ENCODE results near the gene CDC42BPA. TPM values are rescaled to one million over a fixed set of nuclear protein-coding genes. Genes with fewer than 3 reads are reported as not detected.

CDC42BPA gene
- total RNA-seq, 1 experiment from 2014 or later, result 32.0 TPM

- Histone ChIP-seq H4K20me1 (ENCODE audit: low read length) (no peaks in the 10 kb centered on the region), H3K9me3 (ENCODE audit: low read length) (no peaks in the 10 kb centered on the region), H3F3A (ENCODE audit: low read length, unreplicated experiment) (no peaks in the 10 kb centered on the region), H3K79me2 (ENCODE audit: low read length) (no peaks in the 10 kb centered on the region), H3K4me1 (ENCODE audit: insufficient read depth, low read length) (peaks cover 21% of the 10 kb centered on the region), H3K27me3 (ENCODE audit: low read length) (no peaks in the 10 kb centered on the region), H3K9ac (ENCODE audit: low read length) (no peak overlapping the region), H3K9me2 (replicated peaks; ENCODE audit: low read length) (no peaks in the 10 kb centered on the region), H3K36me3 (ENCODE audit: low read depth, low read length) (no peaks in the 10 kb centered on the region), H3K27ac (ENCODE audit: low read length) (no peak overlapping the region), H2AFZ (ENCODE audit: low read length) (no peak overlapping the region), H3K4me2 (ENCODE audit: low read length) (no peak overlapping the region), H3K4me3 (ENCODE audit: low read length) (no peak overlapping the region)
- ATAC-seq, result no peak
- CTCF ChIA-PET, result interaction anchor here (0.9 kb wide), 1 partner anchor 270 kb away, joined by 5 read pairs; no protein-coding TSS in a partner anchor
- POLR2A ChIA-PET (ENCODE audit: unreplicated experiment), result no interaction called here
- no TSS peak for BruUV-seq (replicated peaks)
- DNase-seq, result no peak
- intact Hi-C loops (cut with micrococcal nuclease), result no loop called here
- no peak for TF ChIP-seq EZH2phosphoT487 (IDR thresholded peaks at IDR 0.05; ENCODE audit: borderline replicate concordance, low read length)
- TF ChIP-seq EZH2 (IDR thresholded peaks at IDR 0.05; ENCODE audit: low read length, unreplicated experiment), result no peak
Measured at GRCh38 chr1:227365473-227366431, 47.5 kb upstream of the CDC42BPA start.

GRCh38 chr1:227364657-227365056, 46.4 kb upstream of the CDC42BPA start:
- TF ChIP-seq CTCF (conservative IDR thresholded peaks at IDR 0.05; ENCODE audit: low read depth, low read length), result no peak
- TF ChIP-seq EZH2phosphoT487 (IDR thresholded peaks at IDR 0.05; ENCODE audit: borderline replicate concordance, low read length), result no peak
- TF ChIP-seq EZH2 (IDR thresholded peaks at IDR 0.05; ENCODE audit: low read length, unreplicated experiment), result no peak
- H3K4me3 ChIP-seq (ENCODE audit: low read length), result no peak overlapping the region
- H3K9ac ChIP-seq (ENCODE audit: low read length), result no peak overlapping the region
- POLR2A ChIA-PET (ENCODE audit: unreplicated experiment), result no interaction called here
- no peak overlapping the region for H3K4me2 ChIP-seq (ENCODE audit: low read length)
- no peaks in the 10 kb centered on the region for H3K9me2 ChIP-seq (replicated peaks; ENCODE audit: low read length)
- intact Hi-C loops (cut with micrococcal nuclease), result no loop called here
- H3F3A ChIP-seq (ENCODE audit: low read length, unreplicated experiment), result no peaks in the 10 kb centered on the region
- no peaks in the 10 kb centered on the region for H3K9me3 ChIP-seq (ENCODE audit: low read length)
- CTCF ChIA-PET, result interaction anchor here (0.9 kb wide), 1 partner anchor 269 kb away, joined by 5 read pairs; no protein-coding TSS in a partner anchor
- no peaks in the 10 kb centered on the region for H3K36me3 ChIP-seq (ENCODE audit: low read depth, low read length)
- no peaks in the 10 kb centered on the region for H4K20me1 ChIP-seq (ENCODE audit: low read length)
- peaks cover 11% of the 10 kb centered on the region for H3K4me1 ChIP-seq (ENCODE audit: insufficient read depth, low read length)
- ATAC-seq (no peak), DNase-seq (no peak)
- H3K27ac ChIP-seq (ENCODE audit: low read length), result no peak overlapping the region
- H2AFZ ChIP-seq (ENCODE audit: low read length), result no peak overlapping the region
- BruUV-seq (replicated peaks), result no TSS peak
- no peaks in the 10 kb centered on the region for H3K27me3 ChIP-seq (ENCODE audit: low read length)
- H3K79me2 ChIP-seq (ENCODE audit: low read length), result no peaks in the 10 kb centered on the region

- TF ChIP-seq EZH2phosphoT487 (IDR thresholded peaks at IDR 0.05; ENCODE audit: borderline replicate concordance, low read length) (no peak), CTCF (conservative IDR thresholded peaks at IDR 0.05; ENCODE audit: low read depth, low read length) (no peak), EZH2 (IDR thresholded peaks at IDR 0.05; ENCODE audit: low read length, unreplicated experiment) (no peak)
- Histone ChIP-seq H2AFZ (ENCODE audit: low read length) (no peak overlapping the region), H3K36me3 (ENCODE audit: low read depth, low read length) (no peaks in the 10 kb centered on the region), H3K79me2 (ENCODE audit: low read length) (no peaks in the 10 kb centered on the region), H3K9me2 (replicated peaks; ENCODE audit: low read length) (no peaks in the 10 kb centered on the region), H3K4me3 (ENCODE audit: low read length) (no peak overlapping the region), H3K27me3 (ENCODE audit: low read length) (no peaks in the 10 kb centered on the region), H3F3A (ENCODE audit: low read length, unreplicated experiment) (no peaks in the 10 kb centered on the region), H3K4me1 (ENCODE audit: insufficient read depth, low read length) (peaks cover 2% of the 10 kb centered on the region), H4K20me1 (ENCODE audit: low read length) (no peaks in the 10 kb centered on the region), H3K9me3 (ENCODE audit: low read length) (no peaks in the 10 kb centered on the region), H3K27ac (ENCODE audit: low read length) (no peak overlapping the region), H3K4me2 (ENCODE audit: low read length) (no peak overlapping the region), H3K9ac (ENCODE audit: low read length) (no peak overlapping the region)
- ChIA-PET POLR2A (ENCODE audit: unreplicated experiment) (no interaction called here), CTCF (no interaction called here)
- DNase-seq, result no peak
- no peak for ATAC-seq
- intact Hi-C loops (cut with micrococcal nuclease), result no loop called here
- no TSS peak for BruUV-seq (replicated peaks)
Measured at GRCh38 chr1:227363825-227364224, 45.5 kb upstream of the CDC42BPA start.
